ENCODE measurements around the gene IL4R. TPM values are rescaled to one million over a fixed set of nuclear protein-coding genes. Genes with fewer than 3 reads are reported as not detected.
"Not testable (repeated sequence)": the region's sequence is repeated elsewhere in the genome, so short reads cannot be mapped to it uniquely, and the experiment has no call there.

IL4R gene
- total RNA-seq, 1 donor from 2014 or later, result 143 TPM

- H3K36me3 ChIP-seq, result peaks cover 12% of the 10 kb centered on the region
- DNase-seq (peak; percentile 88), ATAC-seq (peak; percentile 84 to 87)
- peak overlapping the region; percentile 91 for H3K27ac ChIP-seq
- intact Hi-C loops (cut with DNase I), result no loop called here
- H3K27me3 ChIP-seq (ENCODE audit: low read depth), result no peaks in the 10 kb centered on the region
- peaks cover 92% of the 10 kb centered on the region for H3K4me1 ChIP-seq
- H3K4me3 ChIP-seq, result peak overlapping the region; percentile 24
- TF ChIP-seq CTCF (IDR thresholded peaks at IDR 0.05), result peak; percentile 8
- no peaks in the 10 kb centered on the region for H3K9me3 ChIP-seq
These were observed 13.2 kb downstream of the IL4R start for GRCh38 chr16:27326738-27327585.

GRCh38 chr16:27327586-27327915 is 13.8 kb downstream of the IL4R start:
- no peaks in the 10 kb centered on the region for H3K9me3 ChIP-seq
- H3K27ac ChIP-seq, result peak overlapping the region; percentile 91
- intact Hi-C loops (cut with DNase I), result no loop called here
- no peaks in the 10 kb centered on the region for H3K27me3 ChIP-seq (ENCODE audit: low read depth)
- H3K36me3 ChIP-seq, result peaks cover 18% of the 10 kb centered on the region
- DNase-seq, result no peak
- H3K4me1 ChIP-seq, result peaks cover 92% of the 10 kb centered on the region
- H3K4me3 ChIP-seq, result peak overlapping the region; percentile 24
- ATAC-seq, result no peak
- no peak for TF ChIP-seq CTCF (IDR thresholded peaks at IDR 0.05)

- intact Hi-C loops (cut with DNase I), result no loop called here
- no peak for TF ChIP-seq CTCF (IDR thresholded peaks at IDR 0.05)
- Histone ChIP-seq H3K27me3 (ENCODE audit: low read depth) (no peaks in the 10 kb centered on the region), H3K27ac (peak overlapping the region; percentile 91), H3K4me1 (peaks cover 94% of the 10 kb centered on the region), H3K9me3 (no peaks in the 10 kb centered on the region), H3K4me3 (no peak overlapping the region), H3K36me3 (peaks cover 32% of the 10 kb centered on the region)
- DNase-seq (no peak), ATAC-seq (no peak)
These were observed 15.2 kb downstream of the IL4R start for GRCh38 chr16:27328937-27329336.

GRCh38 chr16:27329376-27330079 is 15.8 kb downstream of the IL4R start:
- DNase-seq, result not testable (repeated sequence)

GRCh38 chr16:27330542-27330941 is 16.8 kb downstream of the IL4R start:
- Histone ChIP-seq H3K27me3 (ENCODE audit: low read depth) (no peaks in the 10 kb centered on the region), H3K36me3 (peaks cover 48% of the 10 kb centered on the region), H3K4me1 (peaks cover 99% of the 10 kb centered on the region), H3K4me3 (no peak overlapping the region), H3K9me3 (no peaks in the 10 kb centered on the region), H3K27ac (peak overlapping the region; percentile 91)
- no peak for TF ChIP-seq CTCF (IDR thresholded peaks at IDR 0.05)
- ATAC-seq, result peak; percentile 70 to 73
- intact Hi-C loops (cut with DNase I), result no loop called here
- DNase-seq, result peak; percentile 69

More at GRCh38 chr16:27329376-27330079, 15.8 kb downstream of the IL4R start:
- H3K27ac ChIP-seq, result peak overlapping the region; percentile 91
- H3K9me3 ChIP-seq; H3K4me3 ChIP-seq; intact Hi-C loops (cut with DNase I); H3K27me3 ChIP-seq (ENCODE audit: low read depth): not testable (repeated sequence)
- peak; percentile 17 to 27 for ATAC-seq
- H3K36me3 ChIP-seq, result peaks cover 38% of the 10 kb centered on the region
- H3K4me1 ChIP-seq, result peaks cover 95% of the 10 kb centered on the region

GRCh38 chr16:27332105-27332504 is 18.3 kb downstream of the IL4R start:
- peaks cover 55% of the 10 kb centered on the region for H3K36me3 ChIP-seq
- no peaks in the 10 kb centered on the region for H3K9me3 ChIP-seq
- ATAC-seq (no peak), DNase-seq (no peak)
- H3K27me3 ChIP-seq (ENCODE audit: low read depth), result no peaks in the 10 kb centered on the region
- H3K4me1 ChIP-seq, result peaks cover 98% of the 10 kb centered on the region
- TF ChIP-seq CTCF (IDR thresholded peaks at IDR 0.05), result no peak
- H3K27ac ChIP-seq, result peak overlapping the region; percentile 91
- intact Hi-C loops (cut with DNase I), result no loop called here
- no peak overlapping the region for H3K4me3 ChIP-seq

Measured in lower lobe of right lung (tissue), 2 donors.